Activated CD8-positive, alpha-beta memory T cell treated with anti-CD3 and anti-CD28 coated beads for 48 hours (primary cell): ENCODE results near the gene SNAP25.

Experiments
- DNase-seq, 3 experiments: peaks; one replicate each; pipeline ENCODE4 v3.0.0-alpha.2; 2020; ENCODE audit warnings: low read depth in 2 of 3, low spot score in 2 of 3

SNAP25 gene

GRCh38 chr20:10330071-10330470 is 111.4 kb downstream of the SNAP25 start:
- no peak for DNase-seq

DNA sequence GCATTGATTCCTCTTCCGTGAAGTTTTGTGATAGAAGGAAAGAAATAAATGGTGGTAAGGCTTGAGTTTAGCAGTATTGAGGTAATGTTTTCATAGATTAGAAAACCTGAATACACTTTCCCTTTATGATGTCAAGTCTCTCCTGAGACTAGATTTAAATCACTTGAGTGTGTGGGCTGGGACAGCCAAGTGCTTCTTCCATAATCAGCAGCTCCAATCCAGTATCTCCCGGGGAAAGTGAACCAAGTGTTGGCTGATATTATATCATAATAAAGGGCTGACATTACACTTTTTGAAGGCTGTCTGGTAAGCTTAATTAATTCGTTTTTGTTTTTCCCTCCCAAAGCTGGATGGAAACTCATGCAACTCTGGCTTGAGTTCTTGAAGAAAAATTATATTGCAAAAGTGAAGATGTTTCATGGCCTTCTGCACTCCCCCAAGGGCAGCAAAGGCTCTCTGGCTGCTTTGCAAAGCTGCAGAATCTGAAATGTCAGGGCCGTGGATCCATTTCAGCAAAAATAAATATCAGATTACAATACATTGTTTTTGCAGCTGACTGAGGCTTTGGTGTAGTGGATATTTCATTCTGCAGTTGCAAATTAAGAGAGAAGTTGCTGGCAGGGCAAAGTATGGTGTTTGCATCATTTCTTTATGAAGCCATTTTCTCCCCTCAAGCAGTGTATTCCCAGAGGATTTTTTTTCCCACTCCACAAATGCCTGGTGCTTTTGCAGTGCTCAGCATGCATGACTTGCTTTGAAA is 114.2 kb downstream of the SNAP25 start:
- no peak for DNase-seq

GRCh38 chr20:10336959-10337729 is 118.5 kb downstream of the SNAP25 start:
- no peak for DNase-seq

GRCh38 chr20:10338426-10339180 is 120.0 kb downstream of the SNAP25 start:
- no peak for DNase-seq

- no peak for DNase-seq
Measured at GRCh38 chr20:10339609-10340008, 121.0 kb downstream of the SNAP25 start.

DNA sequence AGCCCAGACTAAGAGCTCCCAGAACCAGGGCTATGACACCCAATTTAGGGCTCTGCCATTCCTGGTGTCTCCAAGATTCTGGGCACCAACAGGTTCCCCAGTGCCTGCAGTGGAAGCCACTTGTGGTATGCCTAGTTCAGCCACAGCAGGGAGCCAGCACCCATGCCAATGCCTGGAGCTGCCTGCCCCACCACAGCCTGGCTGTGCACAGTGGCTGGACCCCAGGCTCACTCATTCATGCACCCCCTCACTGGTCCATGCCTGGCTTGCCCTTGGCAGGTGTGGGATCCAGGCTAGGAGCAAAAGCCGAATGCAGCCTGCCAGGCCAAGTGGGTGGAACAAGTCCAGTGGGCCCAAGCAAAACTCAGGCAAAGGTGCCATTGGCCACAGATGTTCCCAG is 123.5 kb downstream of the SNAP25 start:
- DNase-seq = no peak

DNA sequence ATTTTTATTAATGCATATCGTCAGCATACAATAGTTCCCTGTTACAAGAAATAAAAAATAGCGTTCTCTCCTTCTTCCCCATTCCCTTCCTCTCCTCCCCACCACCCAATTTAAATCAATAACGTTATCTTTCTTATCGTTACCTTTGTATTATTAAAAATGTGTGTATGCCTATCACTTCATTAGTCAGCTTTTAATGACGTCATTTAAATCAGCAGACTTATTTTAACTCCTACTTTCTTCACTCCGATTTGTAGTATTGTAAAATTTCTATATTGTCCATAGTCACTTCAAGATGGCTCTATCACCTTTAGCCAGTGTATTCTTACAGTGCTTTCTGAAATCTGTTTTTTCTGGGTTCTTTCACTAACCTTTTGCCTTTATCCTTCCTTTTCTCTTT is 126.3 kb downstream of the SNAP25 start:
- DNase-seq = no peak

GRCh38 chr20:10347086-10347880 is 128.7 kb downstream of the SNAP25 start:
- DNase-seq = no peak

- no peak for DNase-seq
Measured at GRCh38 chr20:10349118-10349517, 130.5 kb downstream of the SNAP25 start.

- DNase-seq = no peak
Measured at GRCh38 chr20:10350188-10350842, 131.7 kb downstream of the SNAP25 start.

GRCh38 chr20:10352934-10353824 is 134.5 kb downstream of the SNAP25 start:
- no peak for DNase-seq

DNA sequence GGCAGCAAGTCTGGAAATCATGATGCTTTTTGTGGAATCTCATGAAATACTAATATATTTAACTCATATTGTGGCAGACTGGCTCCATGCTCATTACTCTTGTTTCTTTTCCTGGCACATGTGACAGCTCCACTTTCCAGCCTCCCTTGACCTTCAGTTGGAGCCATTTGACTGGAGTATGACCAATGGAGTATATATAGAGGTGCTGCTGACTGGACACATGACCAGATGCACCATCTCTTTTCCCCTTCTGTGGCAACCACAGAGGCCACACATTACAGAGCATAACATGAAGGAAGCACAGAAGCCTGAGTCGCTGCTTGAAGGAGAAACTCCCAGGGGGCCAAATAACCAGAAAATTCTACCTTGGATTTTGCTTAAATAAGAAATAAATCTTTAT is 138.0 kb downstream of the SNAP25 start:
- DNase-seq = no peak
